ENCODE data around the gene CTAGE9.

The CTAGE9 gene

DNA sequence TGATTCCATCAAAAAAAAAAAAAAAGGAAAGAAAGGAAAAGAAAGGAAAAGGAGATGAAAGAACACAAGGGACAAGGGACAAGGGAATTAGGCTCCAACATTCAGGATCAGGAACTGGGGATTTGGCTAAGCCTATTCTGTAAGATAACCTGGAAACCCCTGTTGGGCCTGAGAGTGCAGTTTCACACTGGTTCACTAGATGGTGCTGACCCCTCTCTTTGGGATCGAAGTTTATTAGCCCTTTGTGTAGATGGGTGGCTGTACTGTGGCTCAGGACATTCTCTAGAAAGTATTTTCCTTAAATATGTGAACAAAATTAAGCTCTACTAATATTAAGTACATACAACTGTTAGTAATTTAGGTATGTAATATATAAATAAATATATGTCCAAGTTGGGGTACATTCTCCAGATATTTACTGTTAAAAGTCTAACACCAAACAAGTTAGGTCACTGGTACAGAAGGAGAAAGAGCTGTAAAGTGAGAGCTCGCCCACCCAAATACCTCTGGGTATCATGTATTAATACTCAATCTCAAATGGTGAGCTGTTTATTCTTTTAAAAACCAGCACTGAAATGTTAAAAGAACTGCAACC, 15.9 kb downstream of the CTAGE9 start:
- H3K4me3 ChIP-seq (ENCODE audit: low read depth, low read length) = no peak overlapping the region
- TF ChIP-seq, protein P1, sequence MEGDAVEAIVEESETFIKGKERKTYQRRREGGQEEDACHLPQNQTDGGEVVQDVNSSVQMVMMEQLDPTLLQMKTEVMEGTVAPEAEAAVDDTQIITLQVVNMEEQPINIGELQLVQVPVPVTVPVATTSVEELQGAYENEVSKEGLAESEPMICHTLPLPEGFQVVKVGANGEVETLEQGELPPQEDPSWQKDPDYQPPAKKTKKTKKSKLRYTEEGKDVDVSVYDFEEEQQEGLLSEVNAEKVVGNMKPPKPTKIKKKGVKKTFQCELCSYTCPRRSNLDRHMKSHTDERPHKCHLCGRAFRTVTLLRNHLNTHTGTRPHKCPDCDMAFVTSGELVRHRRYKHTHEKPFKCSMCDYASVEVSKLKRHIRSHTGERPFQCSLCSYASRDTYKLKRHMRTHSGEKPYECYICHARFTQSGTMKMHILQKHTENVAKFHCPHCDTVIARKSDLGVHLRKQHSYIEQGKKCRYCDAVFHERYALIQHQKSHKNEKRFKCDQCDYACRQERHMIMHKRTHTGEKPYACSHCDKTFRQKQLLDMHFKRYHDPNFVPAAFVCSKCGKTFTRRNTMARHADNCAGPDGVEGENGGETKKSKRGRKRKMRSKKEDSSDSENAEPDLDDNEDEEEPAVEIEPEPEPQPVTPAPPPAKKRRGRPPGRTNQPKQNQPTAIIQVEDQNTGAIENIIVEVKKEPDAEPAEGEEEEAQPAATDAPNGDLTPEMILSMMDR (IDR thresholded peaks at IDR 0.05; ENCODE audit: borderline replicate concordance, insufficient read depth, low read depth, low read length) = peak; percentile 67; the same call in 1 of the 2 replicates

GRCh38 chr6:131693384-131693783, 17.4 kb downstream of the CTAGE9 start:
- H3K4me3 ChIP-seq (ENCODE audit: low read depth, low read length) = no peak overlapping the region
- TF ChIP-seq, protein P1 (IDR thresholded peaks at IDR 0.05; ENCODE audit: borderline replicate concordance, insufficient read depth, low read depth, low read length) = no peak

GRCh38 chr6:131692589-131692988, 18.2 kb downstream of the CTAGE9 start:
- TF ChIP-seq, protein P1 (IDR thresholded peaks at IDR 0.05; ENCODE audit: borderline replicate concordance, insufficient read depth, low read depth, low read length) = no peak

GRCh38 chr6:131692031-131692430, 18.8 kb downstream of the CTAGE9 start:
- TF ChIP-seq, protein P1 (IDR thresholded peaks at IDR 0.05; ENCODE audit: borderline replicate concordance, insufficient read depth, low read depth, low read length) = no peak
- H3K4me3 ChIP-seq (ENCODE audit: low read depth, low read length) = no peak overlapping the region

More at GRCh38 chr6:131692589-131692988, 18.2 kb downstream of the CTAGE9 start:
- no peak overlapping the region for H3K4me3 ChIP-seq (ENCODE audit: low read depth, low read length)

- TF ChIP-seq, protein P1 (IDR thresholded peaks at IDR 0.05; ENCODE audit: borderline replicate concordance, insufficient read depth, low read depth, low read length) = no peak
- no peak overlapping the region for H3K4me3 ChIP-seq (ENCODE audit: low read depth, low read length)
Observed at GRCh38 chr6:131688286-131688685, 22.5 kb downstream of the CTAGE9 start.

DNA sequence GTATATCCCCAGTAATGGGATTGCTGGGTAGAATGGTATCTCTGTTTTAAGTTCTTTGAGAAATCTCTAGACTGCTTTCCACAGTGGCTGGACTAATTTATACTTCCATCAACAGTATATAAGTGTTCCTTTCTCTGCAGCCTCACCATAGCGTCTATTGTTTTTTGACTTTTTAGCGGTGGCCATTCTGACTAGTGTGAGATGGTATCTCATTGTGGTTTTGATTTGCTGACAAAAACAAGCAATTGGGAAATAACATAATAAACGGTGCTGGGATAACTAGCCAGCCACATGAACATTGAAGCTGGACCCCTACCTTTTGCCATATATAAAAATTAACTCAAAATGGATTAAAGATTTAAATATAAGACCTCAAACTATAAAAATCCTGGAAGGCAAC, 23.8 kb downstream of the CTAGE9 start:
- TF ChIP-seq, protein P1 (IDR thresholded peaks at IDR 0.05; ENCODE audit: borderline replicate concordance, insufficient read depth, low read depth, low read length) = no peak
- no peak overlapping the region for H3K4me3 ChIP-seq (ENCODE audit: low read depth, low read length)

GRCh38 chr6:131685266-131685780, 25.5 kb downstream of the CTAGE9 start:
- no peak overlapping the region for H3K4me3 ChIP-seq (ENCODE audit: low read depth, low read length)
- TF ChIP-seq, protein P1 (IDR thresholded peaks at IDR 0.05; ENCODE audit: borderline replicate concordance, insufficient read depth, low read depth, low read length) = no peak
